DOHH2 (cell line): Measurements from ENCODE around the gene VWF.

ENCODE experiments used
- CTCF ChIP-seq: fragments of 200-600 bp; sonication (generic); IDR thresholded peaks from one replicate; pipeline ENCODE4 v1.5.1; 2014; ENCODE audit warnings: antibody characterized with exemption, mild to moderate bottlenecking, low read depth, low read length; ENCODE audit not compliant: poor library complexity, severe bottlenecking
- EZH2phosphoT487 ChIP-seq: fragments of 200-600 bp; sonication (generic); IDR thresholded peaks from 2 replicates; pipeline ENCODE4 v1.6.1; 2017; ENCODE audit warnings: borderline replicate concordance, mild to moderate bottlenecking, antibody characterized with exemption, low read length, moderate library complexity, mixed read lengths

- no peak for TF ChIP-seq CTCF
- no peak for TF ChIP-seq EZH2phosphoT487
Observed at GRCh38 chr12:5976711-5977110, 147.8 kb downstream of the VWF start.
